Parathyroid adenoma (tissue), 2 donors: ENCODE results near the gene LPP.

ENCODE experiments used
- H2AFZ ChIP-seq: fragments of 300-600 bp; sonication (generic); one replicate; pipeline ENCODE4 v1.7.0; 2017; ENCODE audit warnings: antibody characterized with exemption, mild to moderate bottlenecking
- H3K27ac ChIP-seq: fragments of 300-600 bp; sonication (generic); one replicate; pipeline ENCODE4 v1.7.0; 2017
- H3K27me3 ChIP-seq: fragments of 300-600 bp; sonication (generic); one replicate; pipeline ENCODE4 v1.7.0; 2017; ENCODE audit warnings: low read length; ENCODE audit not compliant: control insufficient read depth, insufficient read depth
- H3K36me3 ChIP-seq: fragments of 300-600 bp; sonication (generic); one replicate; pipeline ENCODE4 v1.7.0; 2017; ENCODE audit warnings: low read length; ENCODE audit not compliant: control insufficient read depth, insufficient read depth
- H3K4me1 ChIP-seq: fragments of 300-600 bp; sonication (generic); one replicate; pipeline ENCODE4 v1.7.0; 2017; ENCODE audit warnings: control low read depth
- H3K4me2 ChIP-seq: fragments of 300-600 bp; sonication (generic); one replicate; pipeline ENCODE4 v1.7.0; 2017; ENCODE audit warnings: low read length
- H3K4me3 ChIP-seq: fragments of 300-600 bp; sonication (generic); one replicate; pipeline ENCODE4 v1.7.0; 2017; ENCODE audit warnings: low read depth, low read length
- H3K79me2 ChIP-seq: fragments of 300-600 bp; sonication (generic); one replicate; pipeline ENCODE4 v1.7.0; 2017; ENCODE audit warnings: control low read depth
- H3K9ac ChIP-seq: fragments of 300-600 bp; sonication (generic); one replicate; pipeline ENCODE4 v1.7.0; 2017; ENCODE audit warnings: mild to moderate bottlenecking
- H3K9me3 ChIP-seq: fragments of 300-600 bp; sonication (generic); one replicate; pipeline ENCODE4 v1.7.0; 2017; ENCODE audit warnings: low read length; ENCODE audit not compliant: control insufficient read depth
- TF ChIP-seq, protein P1 (sequence below): fragments of 300-600 bp; sonication (generic); IDR thresholded peaks from one replicate; pipeline ENCODE4 v1.7.0; 2017; ENCODE audit warnings: antibody characterized with exemption, mild to moderate bottlenecking
- donor health status: primary hyperparathyroidism.

Gene LPP

DNA sequence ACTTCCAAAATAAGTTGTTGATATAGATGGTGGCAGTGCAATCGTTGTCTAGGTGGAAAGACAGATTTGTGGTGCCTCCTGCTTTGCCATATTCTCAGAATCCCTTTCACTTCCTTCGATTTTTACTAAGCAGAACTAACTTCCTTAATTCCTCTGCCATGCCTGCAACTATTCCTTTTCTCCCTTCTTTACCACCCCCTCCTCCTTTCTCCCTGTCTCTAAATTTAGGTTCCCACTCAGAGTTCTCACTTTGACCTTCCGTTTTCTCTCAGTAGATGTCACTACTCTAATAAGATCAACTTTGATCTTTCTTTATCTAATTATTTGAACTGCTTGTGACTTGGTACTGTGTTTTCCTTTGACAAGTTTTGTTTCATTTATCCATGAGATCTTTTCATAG, 351.2 kb downstream of the LPP start:
- no peak overlapping the region for H2AFZ ChIP-seq
- no peak overlapping the region for H3K27ac ChIP-seq
- no peak overlapping the region for H3K4me2 ChIP-seq
- H3K79me2 ChIP-seq, result peaks cover 5% of the 10 kb centered on the region
- H3K36me3 ChIP-seq, result no peaks in the 10 kb centered on the region
- H3K4me1 ChIP-seq, result peaks cover 5% of the 10 kb centered on the region
- no peaks in the 10 kb centered on the region for H3K27me3 ChIP-seq
- no peaks in the 10 kb centered on the region for H3K9me3 ChIP-seq
- no peak overlapping the region for H3K9ac ChIP-seq
- H3K4me3 ChIP-seq, result no peak overlapping the region
- TF ChIP-seq, protein P1, sequence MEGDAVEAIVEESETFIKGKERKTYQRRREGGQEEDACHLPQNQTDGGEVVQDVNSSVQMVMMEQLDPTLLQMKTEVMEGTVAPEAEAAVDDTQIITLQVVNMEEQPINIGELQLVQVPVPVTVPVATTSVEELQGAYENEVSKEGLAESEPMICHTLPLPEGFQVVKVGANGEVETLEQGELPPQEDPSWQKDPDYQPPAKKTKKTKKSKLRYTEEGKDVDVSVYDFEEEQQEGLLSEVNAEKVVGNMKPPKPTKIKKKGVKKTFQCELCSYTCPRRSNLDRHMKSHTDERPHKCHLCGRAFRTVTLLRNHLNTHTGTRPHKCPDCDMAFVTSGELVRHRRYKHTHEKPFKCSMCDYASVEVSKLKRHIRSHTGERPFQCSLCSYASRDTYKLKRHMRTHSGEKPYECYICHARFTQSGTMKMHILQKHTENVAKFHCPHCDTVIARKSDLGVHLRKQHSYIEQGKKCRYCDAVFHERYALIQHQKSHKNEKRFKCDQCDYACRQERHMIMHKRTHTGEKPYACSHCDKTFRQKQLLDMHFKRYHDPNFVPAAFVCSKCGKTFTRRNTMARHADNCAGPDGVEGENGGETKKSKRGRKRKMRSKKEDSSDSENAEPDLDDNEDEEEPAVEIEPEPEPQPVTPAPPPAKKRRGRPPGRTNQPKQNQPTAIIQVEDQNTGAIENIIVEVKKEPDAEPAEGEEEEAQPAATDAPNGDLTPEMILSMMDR, result no peak

DNA sequence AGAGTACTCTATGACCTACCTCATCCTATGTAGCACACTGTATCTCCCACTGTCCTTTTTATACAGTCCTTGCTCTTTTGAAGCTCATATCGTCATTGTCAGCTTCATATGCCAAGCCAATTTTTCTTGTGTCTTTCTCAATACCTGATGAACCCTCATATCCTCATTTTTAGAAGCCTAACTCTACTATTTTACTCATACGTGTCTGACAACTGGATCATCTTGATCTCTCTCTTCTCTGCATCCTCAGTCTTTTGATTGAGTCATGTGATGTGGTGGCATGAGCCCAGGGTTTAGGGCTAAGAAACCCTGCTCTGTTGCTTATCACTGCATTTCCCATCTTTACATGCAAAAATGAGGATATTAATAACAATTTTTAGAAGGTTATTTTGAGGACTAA, 352.0 kb downstream of the LPP start:
- Histone ChIP-seq H3K4me3 (no peak overlapping the region), H3K4me2 (no peak overlapping the region), H3K9me3 (no peaks in the 10 kb centered on the region), H3K79me2 (peaks cover 5% of the 10 kb centered on the region), H3K36me3 (no peaks in the 10 kb centered on the region), H3K27ac (no peak overlapping the region), H3K4me1 (peaks cover 8% of the 10 kb centered on the region), H3K27me3 (no peaks in the 10 kb centered on the region), H2AFZ (no peak overlapping the region), H3K9ac (no peak overlapping the region)
- TF ChIP-seq, protein P1, result no peak

DNA sequence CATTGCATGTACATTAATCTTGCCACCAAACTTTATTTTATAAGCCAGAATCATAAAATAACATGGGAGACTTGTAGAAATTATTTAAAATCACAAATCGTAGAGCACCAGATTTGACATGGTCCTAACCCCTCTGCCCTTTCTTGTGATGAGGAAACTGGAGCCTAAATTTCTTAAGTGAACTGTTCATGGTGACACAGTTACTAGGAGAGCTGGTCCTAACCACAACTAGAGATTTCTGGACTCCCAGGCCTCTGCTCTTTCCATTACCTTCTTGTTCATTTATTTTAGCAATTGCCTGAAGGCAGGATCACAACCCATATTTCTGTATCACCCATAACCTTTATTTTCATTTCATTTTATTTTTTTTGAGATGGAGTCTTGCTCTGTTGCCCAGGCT, 352.5 kb downstream of the LPP start:
- no peaks in the 10 kb centered on the region for H3K36me3 ChIP-seq
- peaks cover 8% of the 10 kb centered on the region for H3K4me1 ChIP-seq
- H3K4me3 ChIP-seq, result no peak overlapping the region
- H3K27ac ChIP-seq, result no peak overlapping the region
- no peaks in the 10 kb centered on the region for H3K27me3 ChIP-seq
- TF ChIP-seq, protein P1, result no peak
- no peak overlapping the region for H3K4me2 ChIP-seq
- H3K9me3 ChIP-seq, result no peaks in the 10 kb centered on the region
- peaks cover 5% of the 10 kb centered on the region for H3K79me2 ChIP-seq
- H3K9ac ChIP-seq, result no peak overlapping the region
- no peak overlapping the region for H2AFZ ChIP-seq

DNA sequence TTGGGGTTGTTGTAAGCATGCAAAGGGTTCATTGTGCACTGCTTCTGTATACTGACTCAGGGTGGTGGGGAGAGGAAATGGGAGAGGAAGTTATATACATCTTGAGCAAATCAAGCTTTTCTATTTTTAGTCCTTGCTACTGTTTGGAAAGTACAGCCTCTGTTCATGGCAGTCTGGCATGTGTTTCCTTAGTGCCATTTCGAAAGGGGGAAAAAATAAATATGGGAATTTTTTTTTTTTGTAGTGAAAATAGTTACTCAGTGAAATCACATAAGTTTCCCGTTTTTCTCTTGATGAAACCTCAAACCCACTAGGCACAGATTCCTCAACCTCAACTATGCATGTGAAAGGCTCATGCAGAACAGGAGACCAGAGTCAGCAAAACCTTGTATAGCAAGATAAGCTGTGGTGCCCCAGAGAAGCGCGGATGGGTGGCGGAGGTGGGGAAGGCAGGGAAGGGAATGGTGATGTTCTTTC, 353.3 kb downstream of the LPP start:
- H3K4me1 ChIP-seq, result peaks cover 8% of the 10 kb centered on the region
- no peaks in the 10 kb centered on the region for H3K27me3 ChIP-seq
- no peak overlapping the region for H2AFZ ChIP-seq
- no peaks in the 10 kb centered on the region for H3K9me3 ChIP-seq
- H3K27ac ChIP-seq, result no peak overlapping the region
- H3K4me2 ChIP-seq, result no peak overlapping the region
- H3K4me3 ChIP-seq, result no peak overlapping the region
- H3K36me3 ChIP-seq, result no peaks in the 10 kb centered on the region
- peaks cover 5% of the 10 kb centered on the region for H3K79me2 ChIP-seq
- TF ChIP-seq, protein P1, result no peak
- no peak overlapping the region for H3K9ac ChIP-seq

DNA sequence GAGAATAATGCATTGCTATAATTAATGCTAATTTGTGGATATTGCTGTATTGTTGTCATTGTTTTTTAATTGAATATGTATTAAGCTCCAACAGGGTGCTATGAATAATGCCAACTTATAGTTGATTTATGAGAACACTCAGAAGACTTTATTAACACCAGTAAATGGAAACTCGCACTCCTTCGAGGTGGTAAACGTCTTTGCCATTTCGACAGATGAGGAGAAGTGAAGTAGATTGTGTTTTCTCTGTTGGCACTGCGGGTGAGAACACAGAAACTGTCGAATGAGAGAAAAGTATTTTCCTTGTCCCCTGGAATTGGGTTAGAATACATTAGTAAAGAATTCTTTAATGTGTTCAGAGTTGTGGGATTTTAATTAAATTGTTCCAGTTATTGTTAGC, 354.5 kb downstream of the LPP start:
- Histone ChIP-seq H3K4me2 (no peak overlapping the region), H3K9me3 (no peaks in the 10 kb centered on the region), H3K27ac (no peak overlapping the region), H3K36me3 (no peaks in the 10 kb centered on the region), H3K27me3 (no peaks in the 10 kb centered on the region), H3K4me3 (no peak overlapping the region), H3K9ac (no peak overlapping the region), H3K79me2 (peaks cover 5% of the 10 kb centered on the region), H3K4me1 (peaks cover 8% of the 10 kb centered on the region), H2AFZ (no peak overlapping the region)
- TF ChIP-seq, protein P1, result no peak
